ENCODE measurements around the gene ERRFI1.

The ERRFI1 gene

DNA sequence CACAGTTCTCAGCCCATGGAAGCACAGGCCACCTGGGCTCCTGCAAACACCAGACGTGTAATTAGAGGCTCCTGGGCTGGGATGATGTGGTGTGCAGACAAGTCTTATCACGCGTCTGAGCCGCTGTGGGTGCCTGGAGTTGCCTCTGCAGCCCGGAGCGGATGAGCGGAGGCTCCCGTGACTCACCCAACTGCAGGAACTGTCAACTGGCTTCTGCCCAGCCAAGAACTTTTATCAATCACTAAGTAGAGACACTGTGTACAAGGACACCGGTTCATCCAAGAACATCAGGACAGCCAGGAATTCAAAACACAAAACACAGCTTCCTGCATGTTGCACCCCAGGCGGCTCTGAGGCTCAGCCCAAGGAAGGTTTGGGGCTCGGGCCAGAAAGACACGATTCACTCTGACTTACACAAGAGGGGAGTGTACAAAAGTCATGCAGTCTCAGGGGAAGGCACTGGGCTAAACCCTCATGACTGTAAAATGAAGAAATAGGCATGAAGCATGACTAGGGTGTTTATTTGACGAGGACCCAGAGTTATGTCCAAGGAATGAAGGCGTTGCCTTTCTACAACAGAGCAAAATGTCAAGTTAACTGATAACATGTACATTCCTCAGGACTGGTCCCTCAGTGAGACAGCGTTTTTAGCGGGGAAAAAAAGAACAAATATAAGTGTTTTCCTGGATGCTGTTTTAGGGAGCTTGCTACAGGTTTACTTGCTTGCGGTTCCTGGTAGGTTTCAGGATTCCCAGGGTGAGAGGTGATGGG, 21.1 kb downstream of the ERRFI1 start:
- peaks cover 25% of the 10 kb centered on the region for H3K36me3 Mint-ChIP-seq
- no peaks in the 10 kb centered on the region for H3K9me3 Mint-ChIP-seq
- no peak overlapping the region for H3K4me3 Mint-ChIP-seq
- no peak for ATAC-seq
- H3K27me3 Mint-ChIP-seq, result no peaks in the 10 kb centered on the region
- H3K4me1 Mint-ChIP-seq, result no peaks in the 10 kb centered on the region
- H3K27ac Mint-ChIP-seq, result no peak overlapping the region

DNA sequence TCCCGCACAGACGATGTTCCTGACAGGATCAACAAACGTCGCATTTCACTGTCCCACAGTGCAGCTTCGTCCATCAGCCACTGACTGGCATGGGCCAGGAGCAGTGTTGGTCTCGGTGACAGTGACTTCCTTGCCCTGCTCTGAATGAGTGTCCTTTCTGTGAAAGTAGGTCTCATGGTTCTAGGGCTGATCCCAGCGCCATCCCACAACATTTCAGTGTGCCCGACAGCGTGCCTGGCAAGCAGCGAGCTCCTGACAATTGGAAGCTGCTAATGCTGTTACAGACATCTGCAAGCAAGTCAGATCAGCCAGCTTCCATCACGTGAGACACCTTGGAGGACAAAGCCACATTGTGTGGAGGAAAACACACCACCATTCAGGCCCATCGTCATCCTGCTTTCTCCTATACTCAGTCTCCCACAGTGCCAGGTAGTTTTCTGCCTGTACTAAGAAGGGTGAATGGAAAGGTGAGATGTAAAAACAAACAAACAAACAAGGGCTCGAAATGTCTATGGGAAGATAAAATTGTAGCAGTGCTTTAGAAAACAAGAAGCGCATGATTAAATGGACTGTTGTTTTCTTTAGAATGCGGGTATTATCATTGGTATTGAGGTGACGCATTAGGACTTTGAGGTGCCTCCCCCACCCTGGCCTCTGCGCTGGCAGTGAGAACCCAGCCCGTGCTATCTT, 21.9 kb downstream of the ERRFI1 start:
- H3K9me3 Mint-ChIP-seq, result no peaks in the 10 kb centered on the region
- no peak for ATAC-seq
- H3K4me1 Mint-ChIP-seq, result no peaks in the 10 kb centered on the region
- H3K36me3 Mint-ChIP-seq, result peaks cover 25% of the 10 kb centered on the region
- no peak overlapping the region for H3K4me3 Mint-ChIP-seq
- H3K27ac Mint-ChIP-seq, result no peak overlapping the region
- H3K27me3 Mint-ChIP-seq, result no peaks in the 10 kb centered on the region

- no peaks in the 10 kb centered on the region for H3K27me3 Mint-ChIP-seq
- no peaks in the 10 kb centered on the region for H3K4me1 Mint-ChIP-seq
- H3K4me3 Mint-ChIP-seq, result no peak overlapping the region
- H3K36me3 Mint-ChIP-seq, result peaks cover 25% of the 10 kb centered on the region
- H3K9me3 Mint-ChIP-seq, result no peaks in the 10 kb centered on the region
- no peak for ATAC-seq
- no peak overlapping the region for H3K27ac Mint-ChIP-seq
Observed at GRCh38 chr1:8003438-8004112, 22.5 kb downstream of the ERRFI1 start.

DNA sequence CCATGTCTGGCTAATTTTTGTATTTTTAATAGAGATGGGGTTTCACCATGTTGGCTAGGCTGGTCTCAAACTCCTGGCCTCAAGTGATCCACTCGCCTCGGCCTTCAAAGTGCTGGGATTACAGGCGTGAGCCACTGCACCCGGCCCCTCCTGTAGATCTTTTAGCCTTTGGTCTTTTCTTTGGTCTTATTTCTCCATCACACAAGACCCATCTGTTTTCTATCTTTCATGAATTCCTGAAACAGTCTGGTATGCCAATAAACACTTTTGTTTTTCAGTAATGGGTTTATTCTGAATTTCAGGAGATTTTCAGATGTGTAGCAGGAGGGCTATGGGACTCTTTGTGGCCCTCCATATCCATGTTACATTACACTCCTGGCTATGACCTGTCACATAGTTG, 23.2 kb downstream of the ERRFI1 start:
- ATAC-seq, result no peak
- H3K4me1 Mint-ChIP-seq, result no peaks in the 10 kb centered on the region
- H3K4me3 Mint-ChIP-seq, result no peak overlapping the region
- peaks cover 26% of the 10 kb centered on the region for H3K36me3 Mint-ChIP-seq
- H3K27ac Mint-ChIP-seq, result no peak overlapping the region
- H3K9me3 Mint-ChIP-seq, result no peaks in the 10 kb centered on the region
- H3K27me3 Mint-ChIP-seq, result no peaks in the 10 kb centered on the region

DNA sequence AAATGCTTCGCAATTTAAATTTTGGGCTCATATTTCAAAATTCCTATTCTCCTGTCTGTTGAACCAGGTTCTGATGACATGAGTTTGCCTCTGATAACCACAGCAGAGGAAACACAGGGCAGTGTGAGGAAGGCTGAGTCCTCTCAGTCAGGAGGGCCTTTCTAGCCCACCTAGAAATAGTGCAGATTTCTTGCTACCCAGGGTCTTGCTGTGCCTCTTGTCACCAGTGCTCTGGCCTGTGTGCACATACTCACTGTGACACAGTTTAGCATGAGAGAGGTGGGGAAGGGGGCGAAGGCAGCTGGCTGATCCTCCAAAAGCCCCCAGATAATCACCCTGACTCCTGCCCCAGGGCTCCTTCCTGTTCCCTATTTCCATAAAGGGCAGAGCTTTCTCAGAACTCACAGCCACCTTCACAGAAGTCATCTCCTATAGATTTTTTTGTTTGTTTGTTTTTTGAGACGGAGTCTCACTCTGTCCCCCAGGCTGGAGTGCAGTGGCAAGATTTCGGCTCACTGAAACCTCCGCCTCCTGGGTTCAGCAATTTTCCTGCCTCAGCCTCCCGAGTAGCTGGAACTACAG, 23.7 kb downstream of the ERRFI1 start:
- no peak overlapping the region for H3K4me3 Mint-ChIP-seq
- no peak overlapping the region for H3K27ac Mint-ChIP-seq
- no peaks in the 10 kb centered on the region for H3K9me3 Mint-ChIP-seq
- peaks cover 30% of the 10 kb centered on the region for H3K36me3 Mint-ChIP-seq
- H3K4me1 Mint-ChIP-seq, result no peaks in the 10 kb centered on the region
- ATAC-seq, result no peak
- no peaks in the 10 kb centered on the region for H3K27me3 Mint-ChIP-seq

- no peaks in the 10 kb centered on the region for H3K27me3 Mint-ChIP-seq
- peaks cover 21% of the 10 kb centered on the region for H3K36me3 Mint-ChIP-seq
- H3K4me3 Mint-ChIP-seq, result no peak overlapping the region
- H3K4me1 Mint-ChIP-seq, result peaks cover 24% of the 10 kb centered on the region
- ATAC-seq, result no peak
- H3K9me3 Mint-ChIP-seq, result peaks cover 2% of the 10 kb centered on the region
- no peak overlapping the region for H3K27ac Mint-ChIP-seq
Observed at GRCh38 chr1:7995437-7995836, 30.7 kb downstream of the ERRFI1 start.

DNA sequence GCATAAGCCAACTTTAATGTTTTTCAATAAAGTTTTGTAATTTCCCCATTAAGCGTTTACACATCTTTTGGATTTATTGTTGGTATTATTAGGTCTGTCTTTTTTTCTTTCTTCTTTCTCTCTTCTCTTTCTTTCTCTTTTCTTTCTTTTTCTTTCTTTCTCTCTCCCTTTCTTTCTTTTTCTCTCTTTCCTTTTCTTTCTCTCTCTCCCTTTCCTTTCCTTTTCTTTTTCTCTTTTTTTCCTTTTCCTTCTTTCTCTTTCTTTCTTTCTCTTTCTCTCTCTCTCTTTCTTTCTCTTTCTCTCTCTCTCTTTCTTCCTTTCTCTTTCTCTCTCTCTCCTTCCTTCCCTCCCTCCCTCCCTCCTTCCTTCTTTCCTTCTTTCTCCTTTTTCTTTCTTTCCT, 31.3 kb downstream of the ERRFI1 start:
- H3K27me3 Mint-ChIP-seq, result no peaks in the 10 kb centered on the region
- ATAC-seq, result no peak
- H3K36me3 Mint-ChIP-seq, result peaks cover 27% of the 10 kb centered on the region
- H3K27ac Mint-ChIP-seq, result peak overlapping the region; percentile 84
- H3K4me1 Mint-ChIP-seq, result peaks cover 24% of the 10 kb centered on the region
- H3K9me3 Mint-ChIP-seq, result peaks cover 8% of the 10 kb centered on the region
- peak overlapping the region; percentile 51 for H3K4me3 Mint-ChIP-seq

- H3K4me3 Mint-ChIP-seq, result peak overlapping the region; percentile 61
- peaks cover 8% of the 10 kb centered on the region for H3K9me3 Mint-ChIP-seq
- no peaks in the 10 kb centered on the region for H3K27me3 Mint-ChIP-seq
- H3K36me3 Mint-ChIP-seq, result peaks cover 34% of the 10 kb centered on the region
- peaks cover 24% of the 10 kb centered on the region for H3K4me1 Mint-ChIP-seq
- ATAC-seq, result peak; percentile 85
- peak overlapping the region; percentile 84 for H3K27ac Mint-ChIP-seq
Observed at GRCh38 chr1:7993593-7994479, 32.3 kb downstream of the ERRFI1 start.

DNA sequence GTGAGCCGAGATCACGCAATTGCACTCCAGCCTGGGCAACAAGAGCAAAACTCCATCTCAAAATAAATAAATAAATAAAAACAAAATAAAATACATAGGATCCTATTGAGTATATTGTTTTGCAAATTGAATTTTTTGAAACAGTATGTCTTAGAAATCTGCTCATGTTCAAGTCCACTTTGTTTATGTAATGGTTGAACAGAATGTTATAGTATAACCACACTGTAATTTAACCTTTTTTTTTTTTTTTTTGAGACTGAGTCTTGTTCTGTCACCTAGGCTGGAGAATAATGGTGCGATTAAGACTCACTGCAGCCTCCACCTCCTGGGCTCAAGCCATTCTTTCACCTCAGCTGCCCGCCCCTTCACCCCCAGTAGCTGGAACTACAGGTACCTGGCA, 33.2 kb downstream of the ERRFI1 start:
- Mint-ChIP-seq H3K27me3 (no peaks in the 10 kb centered on the region), H3K4me1 (peaks cover 24% of the 10 kb centered on the region), H3K27ac (peak overlapping the region; percentile 84), H3K4me3 (no peak overlapping the region), H3K9me3 (peaks cover 8% of the 10 kb centered on the region), H3K36me3 (peaks cover 33% of the 10 kb centered on the region)
- no peak for ATAC-seq

- Mint-ChIP-seq H3K9me3 (peaks cover 8% of the 10 kb centered on the region), H3K4me3 (no peak overlapping the region), H3K27ac (no peak overlapping the region), H3K27me3 (no peaks in the 10 kb centered on the region), H3K4me1 (peaks cover 24% of the 10 kb centered on the region), H3K36me3 (peaks cover 39% of the 10 kb centered on the region)
- ATAC-seq, result no peak
Observed at GRCh38 chr1:7991504-7992440, 34.3 kb downstream of the ERRFI1 start.

- H3K27ac Mint-ChIP-seq, result no peak overlapping the region
- no peak for ATAC-seq
- peaks cover 21% of the 10 kb centered on the region for H3K4me1 Mint-ChIP-seq
- H3K4me3 Mint-ChIP-seq, result no peak overlapping the region
- H3K9me3 Mint-ChIP-seq, result peaks cover 8% of the 10 kb centered on the region
- no peaks in the 10 kb centered on the region for H3K27me3 Mint-ChIP-seq
- peaks cover 50% of the 10 kb centered on the region for H3K36me3 Mint-ChIP-seq
Observed at GRCh38 chr1:7989762-7990428, 36.2 kb downstream of the ERRFI1 start.

DNA sequence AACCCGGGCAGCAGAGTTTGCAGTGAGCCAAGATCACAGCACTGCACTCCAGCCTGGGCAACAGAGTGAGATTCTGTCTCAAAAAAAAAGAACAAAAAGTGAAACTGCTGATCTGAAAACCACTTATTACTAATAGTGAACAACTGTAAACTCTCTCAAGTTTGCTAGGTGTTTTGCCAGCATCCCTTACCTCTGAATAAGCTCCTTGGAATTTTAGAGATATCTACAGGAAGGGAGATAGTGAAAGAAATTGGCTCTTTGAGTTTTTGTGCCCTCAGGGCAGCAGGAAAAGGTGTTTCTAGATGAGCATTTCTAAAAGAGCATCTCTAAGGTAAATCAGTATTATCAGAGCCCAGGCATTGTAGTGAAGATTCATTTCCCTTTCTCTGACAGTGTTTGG, 37.5 kb downstream of the ERRFI1 start:
- H3K9me3 Mint-ChIP-seq, result peaks cover 8% of the 10 kb centered on the region
- H3K27me3 Mint-ChIP-seq, result no peaks in the 10 kb centered on the region
- H3K4me1 Mint-ChIP-seq, result peaks cover 14% of the 10 kb centered on the region
- ATAC-seq, result no peak
- no peak overlapping the region for H3K4me3 Mint-ChIP-seq
- peaks cover 55% of the 10 kb centered on the region for H3K36me3 Mint-ChIP-seq
- H3K27ac Mint-ChIP-seq, result no peak overlapping the region

DNA sequence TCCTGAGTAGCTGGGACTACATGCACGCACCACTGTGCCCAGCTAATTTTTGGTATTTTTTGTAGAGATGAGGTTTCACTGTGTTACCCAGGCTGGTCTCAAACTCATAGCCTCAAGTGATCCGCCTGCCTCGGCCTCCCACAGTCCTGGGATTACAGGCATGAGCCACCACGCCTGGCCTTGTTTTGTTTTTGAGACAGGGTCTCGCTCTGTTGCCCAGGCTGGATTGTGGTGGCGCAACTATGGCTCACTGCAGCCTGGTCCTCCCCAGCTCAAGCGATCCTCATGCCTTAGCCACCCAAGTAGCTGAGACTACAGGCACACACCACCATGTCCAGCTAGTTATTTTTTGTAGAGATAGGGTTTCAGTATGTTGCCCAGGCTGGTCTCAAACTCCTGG, 38.6 kb downstream of the ERRFI1 start:
- no peak overlapping the region for H3K27ac Mint-ChIP-seq
- no peak overlapping the region for H3K4me3 Mint-ChIP-seq
- H3K27me3 Mint-ChIP-seq, result no peaks in the 10 kb centered on the region
- no peak for ATAC-seq
- H3K36me3 Mint-ChIP-seq, result peaks cover 53% of the 10 kb centered on the region
- H3K4me1 Mint-ChIP-seq, result peaks cover 9% of the 10 kb centered on the region
- peaks cover 8% of the 10 kb centered on the region for H3K9me3 Mint-ChIP-seq

All from stimulated activated memory B cell treated with anti-CD40 and anti-IgM and Interleukin-4, amounts not matched to agents 10 μg/mL and 1 μg/mL and 100 μg/mL, for 72 hours (primary cell).